Epithelial cell of prostate (primary cell): ENCODE results near the gene ZFP36L2.
"Not testable (repeated sequence)": the region's sequence is repeated elsewhere in the genome, so short reads cannot be mapped to it uniquely, and the experiment has no call there.

Experiments
- DNase-seq: peaks from one replicate; pipeline ENCODE4 v3.0.0-alpha.2; 2011; ENCODE audit warnings: low read depth, low spot score
- H3K27ac ChIP-seq: fragments of 450-650 bp; 2 replicates; pipeline ENCODE4 v1.5.1; 2017; ENCODE audit warnings: mild to moderate bottlenecking

ZFP36L2 gene

GRCh38 chr2:43191947-43192516 lies 34.4 kb downstream of the ZFP36L2 start:
- H3K27ac ChIP-seq: no peak overlapping the region
- DNase-seq: no peak

- DNase-seq: no peak
- H3K27ac ChIP-seq: no peak overlapping the region
Observed at GRCh38 chr2:43190311-43191052, 35.9 kb downstream of the ZFP36L2 start.

- DNase-seq, H3K27ac ChIP-seq: not testable (repeated sequence)
Observed at GRCh38 chr2:43189861-43190260, 36.5 kb downstream of the ZFP36L2 start.

GRCh38 chr2:43188561-43189386 lies 37.6 kb downstream of the ZFP36L2 start:
- no peak for DNase-seq
- H3K27ac ChIP-seq: no peak overlapping the region

GRCh38 chr2:43186679-43187374 lies 39.6 kb downstream of the ZFP36L2 start:
- no peak overlapping the region for H3K27ac ChIP-seq
- DNase-seq: no peak

- DNase-seq: no peak
- H3K27ac ChIP-seq: no peak overlapping the region
Observed at GRCh38 chr2:43186321-43186678, 40.1 kb downstream of the ZFP36L2 start.

GRCh38 chr2:43185146-43185545 lies 41.3 kb downstream of the ZFP36L2 start:
- H3K27ac ChIP-seq: peak overlapping the region; percentile 65

GRCh38 chr2:43184339-43184895 lies 42.0 kb downstream of the ZFP36L2 start:
- DNase-seq: peak; percentile 94
- peak overlapping the region; percentile 65 for H3K27ac ChIP-seq

More at GRCh38 chr2:43185146-43185545, 41.3 kb downstream of the ZFP36L2 start:
- no peak for DNase-seq

- peak overlapping the region; percentile 65 for H3K27ac ChIP-seq
- DNase-seq: no peak
Observed at GRCh38 chr2:43183743-43184142, 42.7 kb downstream of the ZFP36L2 start.

GRCh38 chr2:43180897-43181296 lies 45.5 kb downstream of the ZFP36L2 start:
- no peak overlapping the region for H3K27ac ChIP-seq

GRCh38 chr2:43179942-43180341 lies 46.5 kb downstream of the ZFP36L2 start:
- no peak overlapping the region for H3K27ac ChIP-seq
- DNase-seq: no peak

More at GRCh38 chr2:43180897-43181296, 45.5 kb downstream of the ZFP36L2 start:
- DNase-seq: no peak

- DNase-seq: peak; percentile 31
- peak overlapping the region; percentile 78 for H3K27ac ChIP-seq
Observed at GRCh38 chr2:43178602-43179542, 47.5 kb downstream of the ZFP36L2 start.

- H3K27ac ChIP-seq: peak overlapping the region; percentile 78
- no peak for DNase-seq
Observed at GRCh38 chr2:43178055-43178598, 48.3 kb downstream of the ZFP36L2 start.

- no peak for DNase-seq
- H3K27ac ChIP-seq: no peak overlapping the region
Observed at GRCh38 chr2:43176449-43176848, 50.0 kb downstream of the ZFP36L2 start.

- DNase-seq: no peak
- no peak overlapping the region for H3K27ac ChIP-seq
Observed at GRCh38 chr2:43175876-43176275, 50.5 kb downstream of the ZFP36L2 start.

- DNase-seq: no peak
Observed at GRCh38 chr2:43175020-43175441, 51.4 kb downstream of the ZFP36L2 start.

GRCh38 chr2:43174368-43174916 lies 52.0 kb downstream of the ZFP36L2 start:
- no peak overlapping the region for H3K27ac ChIP-seq
- no peak for DNase-seq

More at GRCh38 chr2:43175020-43175441, 51.4 kb downstream of the ZFP36L2 start:
- no peak overlapping the region for H3K27ac ChIP-seq
